ENCODE data around the gene ELOA.

- TF ChIP-seq CTCF (conservative IDR thresholded peaks at IDR 0.05; ENCODE audit: low read depth, low read length) = no peak
- no peak for TF ChIP-seq EZH2 (IDR thresholded peaks at IDR 0.05; ENCODE audit: borderline replicate concordance, low read depth, low read length, poor library complexity, severe bottlenecking)
Observed at GRCh38 chr1:23736437-23737134, 6.7 kb upstream of the ELOA start.

Data from A673 (cell line).